Measurements from ENCODE around the gene BMP8A.

Gene BMP8A

DNA sequence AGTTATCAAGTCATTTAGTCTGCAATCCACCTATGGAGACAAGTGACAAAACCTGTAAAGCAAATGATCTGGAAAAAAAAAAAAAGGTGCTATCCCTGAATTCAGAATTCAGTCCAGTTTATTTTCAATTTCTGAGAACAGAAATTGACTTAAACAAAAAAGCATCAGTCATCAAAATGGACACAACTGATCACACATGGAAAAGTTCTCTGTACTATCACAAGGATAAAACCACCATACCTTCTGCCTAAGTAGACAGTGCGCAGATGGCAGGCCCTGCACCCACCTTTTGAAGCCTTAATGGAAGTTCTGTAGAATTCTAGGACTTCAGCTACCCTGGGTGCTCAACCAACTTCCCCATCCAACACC is 81.6 kb downstream of the BMP8A start:
- no peaks in the 10 kb centered on the region for H3K27me3 ChIP-seq (ENCODE audit: low read length)
- no peak overlapping the region for H3K4me3 ChIP-seq (ENCODE audit: insufficient read depth, low read length, poor library complexity, severe bottlenecking)
- no peaks in the 10 kb centered on the region for H3K9me2 ChIP-seq (replicated peaks; ENCODE audit: insufficient read depth, low read length)
- no peaks in the 10 kb centered on the region for H3F3A ChIP-seq (ENCODE audit: insufficient read depth)
- H3K9me3 ChIP-seq (ENCODE audit: insufficient read depth, low read length): no peaks in the 10 kb centered on the region
- no peak for TF ChIP-seq EZH2phosphoT487 (conservative IDR thresholded peaks at IDR 0.05; ENCODE audit: low read length)
- TF ChIP-seq CTCF (IDR thresholded peaks at IDR 0.05; ENCODE audit: insufficient read depth, low read length, poor library complexity, severe bottlenecking): no peak
- H3K4me2 ChIP-seq (ENCODE audit: low read depth, low read length, poor library complexity, severe bottlenecking): peak overlapping the region; percentile 88
- H3K79me2 ChIP-seq (ENCODE audit: insufficient read depth, low read length): peaks cover 69% of the 10 kb centered on the region
- H3K9ac ChIP-seq (ENCODE audit: low read length): no peak overlapping the region
- no peak overlapping the region for H3K27ac ChIP-seq (ENCODE audit: low read depth, low read length)
- peaks cover 56% of the 10 kb centered on the region for H3K36me3 ChIP-seq (ENCODE audit: low read length)
- H4K20me1 ChIP-seq (ENCODE audit: low read depth, low read length): peaks cover 57% of the 10 kb centered on the region
- H2AFZ ChIP-seq (ENCODE audit: low read depth, low read length, severe bottlenecking): no peak overlapping the region

DNA sequence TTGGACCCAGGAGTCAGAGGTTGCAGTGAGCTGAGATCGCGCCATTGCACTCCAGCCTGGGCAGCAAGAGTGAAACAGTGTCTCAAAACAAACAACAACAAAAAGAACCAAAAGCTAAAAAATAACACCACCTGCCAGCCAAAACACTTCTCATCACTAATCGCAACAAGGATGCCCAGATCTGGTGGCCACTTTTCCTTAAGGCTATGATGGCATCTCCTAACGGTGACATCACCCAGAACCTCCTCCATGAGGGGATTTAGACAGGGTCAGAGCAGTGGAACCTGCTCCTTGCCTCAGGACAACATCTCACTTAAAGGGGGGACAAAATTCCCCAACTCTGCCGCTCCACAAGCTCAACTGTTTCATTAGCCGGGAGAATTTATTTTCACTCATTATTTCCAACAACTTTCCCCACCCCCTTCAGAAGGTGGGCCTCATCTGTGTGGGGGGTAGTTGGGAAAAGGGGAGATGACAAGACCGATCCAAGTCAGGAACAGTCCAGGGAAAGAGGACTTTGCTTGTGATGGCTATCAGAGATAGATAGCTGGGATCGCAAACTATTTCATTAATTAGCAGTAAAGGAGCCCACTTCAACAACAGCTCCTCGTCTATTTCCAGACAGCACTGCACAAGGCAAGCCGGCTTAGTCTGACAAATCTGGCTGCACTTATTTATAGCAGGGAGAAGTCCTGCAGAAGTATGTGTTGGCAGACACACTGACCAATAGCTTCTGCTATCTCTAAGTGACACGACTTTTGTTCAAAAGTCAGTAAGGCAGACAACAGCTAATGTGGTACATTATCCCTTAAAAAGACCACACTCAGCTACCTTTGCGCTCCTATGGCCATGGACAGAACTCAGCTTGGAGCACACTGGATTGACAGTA is 82.5 kb downstream of the BMP8A start:
- Histone ChIP-seq H3K27me3 (ENCODE audit: low read length) (no peaks in the 10 kb centered on the region), H4K20me1 (ENCODE audit: low read depth, low read length) (peaks cover 57% of the 10 kb centered on the region), H3K27ac (ENCODE audit: low read depth, low read length) (no peak overlapping the region), H2AFZ (ENCODE audit: low read depth, low read length, severe bottlenecking) (no peak overlapping the region), H3K9me3 (ENCODE audit: insufficient read depth, low read length) (no peaks in the 10 kb centered on the region), H3K4me3 (ENCODE audit: insufficient read depth, low read length, poor library complexity, severe bottlenecking) (peak overlapping the region; percentile 98), H3F3A (ENCODE audit: insufficient read depth) (no peaks in the 10 kb centered on the region), H3K9me2 (replicated peaks; ENCODE audit: insufficient read depth, low read length) (no peaks in the 10 kb centered on the region), H3K9ac (ENCODE audit: low read length) (peak overlapping the region; percentile 98), H3K79me2 (ENCODE audit: insufficient read depth, low read length) (peaks cover 63% of the 10 kb centered on the region), H3K36me3 (ENCODE audit: low read length) (peaks cover 47% of the 10 kb centered on the region), H3K4me2 (ENCODE audit: low read depth, low read length, poor library complexity, severe bottlenecking) (peak overlapping the region; percentile 88)
- TF ChIP-seq EZH2phosphoT487 (conservative IDR thresholded peaks at IDR 0.05; ENCODE audit: low read length) (no peak), CTCF (IDR thresholded peaks at IDR 0.05; ENCODE audit: insufficient read depth, low read length, poor library complexity, severe bottlenecking) (no peak)

DNA sequence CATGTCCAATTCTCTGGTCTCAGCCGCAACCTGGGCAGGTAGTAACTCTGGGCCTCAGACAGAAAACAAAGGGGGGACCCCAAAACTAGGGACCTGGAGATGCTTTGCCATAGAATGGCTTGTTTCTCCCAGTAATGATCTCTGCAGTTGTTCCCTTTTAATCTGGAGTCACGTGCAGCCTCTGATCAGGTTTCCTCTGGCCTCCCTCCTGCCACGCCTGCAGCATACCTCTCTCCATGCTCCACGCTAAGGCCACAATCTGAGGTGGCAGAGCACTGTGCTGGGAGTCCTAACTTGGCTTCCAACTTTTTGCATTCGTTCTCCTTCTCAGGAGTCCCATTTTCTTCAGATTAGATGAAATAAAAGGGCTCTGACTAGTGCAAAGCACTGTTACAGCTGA is 83.2 kb downstream of the BMP8A start:
- peak overlapping the region; percentile 98 for H3K4me3 ChIP-seq (ENCODE audit: insufficient read depth, low read length, poor library complexity, severe bottlenecking)
- H3K4me2 ChIP-seq (ENCODE audit: low read depth, low read length, poor library complexity, severe bottlenecking): peak overlapping the region; percentile 88
- H3K36me3 ChIP-seq (ENCODE audit: low read length): peaks cover 40% of the 10 kb centered on the region
- peak overlapping the region; percentile 98 for H3K9ac ChIP-seq (ENCODE audit: low read length)
- TF ChIP-seq EZH2phosphoT487 (conservative IDR thresholded peaks at IDR 0.05; ENCODE audit: low read length) (no peak), CTCF (IDR thresholded peaks at IDR 0.05; ENCODE audit: insufficient read depth, low read length, poor library complexity, severe bottlenecking) (no peak)
- peaks cover 51% of the 10 kb centered on the region for H4K20me1 ChIP-seq (ENCODE audit: low read depth, low read length)
- H2AFZ ChIP-seq (ENCODE audit: low read depth, low read length, severe bottlenecking): no peak overlapping the region
- no peaks in the 10 kb centered on the region for H3K9me2 ChIP-seq (replicated peaks; ENCODE audit: insufficient read depth, low read length)
- H3F3A ChIP-seq (ENCODE audit: insufficient read depth): no peaks in the 10 kb centered on the region
- no peaks in the 10 kb centered on the region for H3K27me3 ChIP-seq (ENCODE audit: low read length)
- peaks cover 63% of the 10 kb centered on the region for H3K79me2 ChIP-seq (ENCODE audit: insufficient read depth, low read length)
- no peak overlapping the region for H3K27ac ChIP-seq (ENCODE audit: low read depth, low read length)
- H3K9me3 ChIP-seq (ENCODE audit: insufficient read depth, low read length): no peaks in the 10 kb centered on the region
